DOHH2 (cell line): ENCODE data around the gene USP13.

Experiments
- H3F3A ChIP-seq: fragments of 200-600 bp; sonication (generic), shearing (Covaris generic); 2 replicates; pipeline ENCODE4 v1.6.0; 2016; ENCODE audit warnings: antibody characterized with exemption, mild to moderate bottlenecking; ENCODE audit not compliant: control insufficient read depth, insufficient read depth
- H3K27ac ChIP-seq: fragments of 200-600 bp; sonication (generic); 2 replicates; pipeline ENCODE4 v1.5.1; 2014; ENCODE audit warnings: low read depth, mild to moderate bottlenecking, low read length, moderate library complexity
- H3K27me3 ChIP-seq: fragments of 200-600 bp; sonication (generic); 2 replicates; pipeline ENCODE4 v1.6.1; 2014; ENCODE audit warnings: mild to moderate bottlenecking, low read length, mixed read lengths; ENCODE audit not compliant: control insufficient read depth
- H3K36me3 ChIP-seq: fragments of 200-600 bp; sonication (generic); 2 replicates; pipeline ENCODE4 v1.6.1; 2014; ENCODE audit warnings: mild to moderate bottlenecking, low read length, moderate library complexity, mixed read lengths; ENCODE audit not compliant: control insufficient read depth
- H3K4me1 ChIP-seq: fragments of 200-600 bp; sonication (generic); 2 replicates; pipeline ENCODE4 v1.6.1; 2014; ENCODE audit warnings: mild to moderate bottlenecking, low read length, mixed read lengths; ENCODE audit not compliant: control insufficient read depth
- H3K4me2 ChIP-seq: fragments of 200-600 bp; sonication (generic); 2 replicates; pipeline ENCODE4 v1.6.0; 2014; ENCODE audit warnings: mild to moderate bottlenecking, low read length, moderate library complexity
- H3K4me3 ChIP-seq: fragments of 200-600 bp; sonication (generic); 2 replicates; pipeline ENCODE4 v1.5.1; 2014; ENCODE audit warnings: mild to moderate bottlenecking, low read length, mixed read lengths
- H3K79me2 ChIP-seq: fragments of 200-600 bp; sonication (generic); 2 replicates; pipeline ENCODE4 v1.6.1; 2014; ENCODE audit warnings: mild to moderate bottlenecking, low read length, mixed read lengths; ENCODE audit not compliant: control insufficient read depth
- H3K9me2 ChIP-seq: fragments of 200-600 bp; sonication (generic); replicated peaks from 2 replicates; pipeline ENCODE4 v1.6.1; 2014; ENCODE audit warnings: mild to moderate bottlenecking, low read length, mixed read lengths; ENCODE audit not compliant: control insufficient read depth
- H3K9me3 ChIP-seq: fragments of 200-600 bp; sonication (generic); 2 replicates; pipeline ENCODE4 v1.6.1; 2014; ENCODE audit warnings: antibody characterized with exemption, low read length, mixed read lengths; ENCODE audit not compliant: control insufficient read depth, insufficient read depth
- H4K20me1 ChIP-seq: fragments of 200-600 bp; sonication (generic); 2 replicates; pipeline ENCODE4 v1.6.0; 2014; ENCODE audit warnings: low read depth, mild to moderate bottlenecking, antibody characterized with exemption, low read length, moderate library complexity; ENCODE audit not compliant: control insufficient read depth, insufficient read depth
- CTCF ChIP-seq: fragments of 200-600 bp; sonication (generic); IDR thresholded peaks from one replicate; pipeline ENCODE4 v1.5.1; 2014; ENCODE audit warnings: antibody characterized with exemption, mild to moderate bottlenecking, low read depth, low read length; ENCODE audit not compliant: poor library complexity, severe bottlenecking
- EZH2phosphoT487 ChIP-seq: fragments of 200-600 bp; sonication (generic); IDR thresholded peaks from 2 replicates; pipeline ENCODE4 v1.6.1; 2017; ENCODE audit warnings: borderline replicate concordance, mild to moderate bottlenecking, antibody characterized with exemption, low read length, moderate library complexity, mixed read lengths

The USP13 gene

GRCh38 chr3:179713643-179714090 is 60.8 kb downstream of the USP13 start:
- Histone ChIP-seq H3K27me3 (no peaks in the 10 kb centered on the region), H3F3A (peaks cover 6% of the 10 kb centered on the region; the same call in 1 of the 2 replicates), H4K20me1 (no peaks in the 10 kb centered on the region), H3K27ac (no peak overlapping the region), H3K4me1 (no peaks in the 10 kb centered on the region), H3K9me2 (no peaks in the 10 kb centered on the region), H3K4me2 (no peak overlapping the region), H3K4me3 (no peak overlapping the region), H3K36me3 (peaks cover 30% of the 10 kb centered on the region), H3K79me2 (no peaks in the 10 kb centered on the region), H3K9me3 (no peaks in the 10 kb centered on the region)
- TF ChIP-seq CTCF = no peak
- no peak for TF ChIP-seq EZH2phosphoT487

- H3K4me3 ChIP-seq = no peak overlapping the region
- H3K27me3 ChIP-seq = no peaks in the 10 kb centered on the region
- no peak overlapping the region for H3K27ac ChIP-seq
- H3K9me2 ChIP-seq = no peaks in the 10 kb centered on the region
- no peak for TF ChIP-seq CTCF
- no peak for TF ChIP-seq EZH2phosphoT487
- no peaks in the 10 kb centered on the region for H3K9me3 ChIP-seq
- H3K79me2 ChIP-seq = no peaks in the 10 kb centered on the region
- no peaks in the 10 kb centered on the region for H3K4me1 ChIP-seq
- H4K20me1 ChIP-seq = no peaks in the 10 kb centered on the region
- H3F3A ChIP-seq = peaks cover 6% of the 10 kb centered on the region; the same call in 1 of the 2 replicates
- no peak overlapping the region for H3K4me2 ChIP-seq
- peaks cover 20% of the 10 kb centered on the region for H3K36me3 ChIP-seq
Measured at GRCh38 chr3:179715582-179715981, 62.7 kb downstream of the USP13 start.

GRCh38 chr3:179716226-179716625 is 63.4 kb downstream of the USP13 start:
- no peaks in the 10 kb centered on the region for H4K20me1 ChIP-seq
- peaks cover 6% of the 10 kb centered on the region; the same call in 1 of the 2 replicates for H3F3A ChIP-seq
- H3K9me3 ChIP-seq = no peaks in the 10 kb centered on the region
- no peaks in the 10 kb centered on the region for H3K27me3 ChIP-seq
- no peak overlapping the region for H3K4me2 ChIP-seq
- no peaks in the 10 kb centered on the region for H3K79me2 ChIP-seq
- H3K27ac ChIP-seq = no peak overlapping the region
- no peaks in the 10 kb centered on the region for H3K9me2 ChIP-seq
- H3K4me1 ChIP-seq = no peaks in the 10 kb centered on the region
- peaks cover 18% of the 10 kb centered on the region for H3K36me3 ChIP-seq
- TF ChIP-seq CTCF = no peak
- no peak for TF ChIP-seq EZH2phosphoT487
- H3K4me3 ChIP-seq = no peak overlapping the region

GRCh38 chr3:179716811-179717210 is 64.0 kb downstream of the USP13 start:
- Histone ChIP-seq H3F3A (peaks cover 6% of the 10 kb centered on the region; the same call in 1 of the 2 replicates), H3K9me2 (no peaks in the 10 kb centered on the region), H3K79me2 (no peaks in the 10 kb centered on the region), H3K27ac (no peak overlapping the region), H3K9me3 (no peaks in the 10 kb centered on the region), H3K4me3 (no peak overlapping the region), H3K4me2 (no peak overlapping the region), H3K27me3 (no peaks in the 10 kb centered on the region), H3K4me1 (no peaks in the 10 kb centered on the region), H4K20me1 (no peaks in the 10 kb centered on the region), H3K36me3 (peaks cover 22% of the 10 kb centered on the region)
- TF ChIP-seq EZH2phosphoT487 (no peak), CTCF (no peak)
